Karpas-422 (cell line): ENCODE results near the gene AMER3. TPM values are rescaled to one million over a fixed set of nuclear protein-coding genes. Genes with fewer than 3 reads are reported as not detected.

Source experiments
- DNase-seq: peaks from one replicate; pipeline ENCODE4 v3.0.0-alpha.2; 2015
- H2AFZ ChIP-seq: fragments of 200-600 bp; sonication (generic); 2 replicates; pipeline ENCODE4 v1.6.1; 2014; ENCODE audit warnings: antibody characterized with exemption, low read length, mixed read lengths
- H3K27ac ChIP-seq: fragments of 200-600 bp; sonication (generic); 2 replicates; pipeline ENCODE4 v1.5.1; 2014; ENCODE audit warnings: mild to moderate bottlenecking, low read length, moderate library complexity
- H3K27me3 ChIP-seq: fragments of 200-600 bp; sonication (generic); 2 replicates; pipeline ENCODE4 v1.6.1; 2014; ENCODE audit warnings: low read length, mixed read lengths
- H3K36me3 ChIP-seq: fragments of 200-600 bp; sonication (generic); 2 replicates; pipeline ENCODE4 v1.6.1; 2014; ENCODE audit warnings: low read length, mixed read lengths; ENCODE audit not compliant: insufficient read depth
- H3K4me1 ChIP-seq: fragments of 200-600 bp; sonication (generic); 2 replicates; pipeline ENCODE4 v1.6.1; 2014; ENCODE audit warnings: mild to moderate bottlenecking, low read length, mixed read lengths
- H3K4me2 ChIP-seq: fragments of 200-600 bp; sonication (generic); 2 replicates; pipeline ENCODE4 v1.6.1; 2014; ENCODE audit warnings: low read length, low read depth, mild to moderate bottlenecking; ENCODE audit not compliant: poor library complexity, severe bottlenecking
- H3K4me3 ChIP-seq: fragments of 200-600 bp; sonication (generic); 2 replicates; pipeline ENCODE4 v1.5.1; 2014; ENCODE audit warnings: mild to moderate bottlenecking, antibody characterized with exemption, low read length, mixed read lengths
- H3K79me2 ChIP-seq: fragments of 200-600 bp; sonication (generic); 2 replicates; pipeline ENCODE4 v1.6.1; 2014; ENCODE audit warnings: mild to moderate bottlenecking, low read length, mixed read lengths
- H3K9ac ChIP-seq: fragments of 200-600 bp; sonication (generic); 2 replicates; pipeline ENCODE4 v1.6.0; 2014; ENCODE audit warnings: low read length
- H3K9me2 ChIP-seq: fragments of 200-600 bp; sonication (generic), shearing (Covaris generic); replicated peaks from 2 replicates; pipeline ENCODE4 v1.6.0; 2014; ENCODE audit warnings: mild to moderate bottlenecking, low read length, moderate library complexity; ENCODE audit not compliant: insufficient read depth
- H3K9me3 ChIP-seq: fragments of 300-700, 200-600 bp; sonication (generic); 2 replicates; pipeline ENCODE4 v1.6.1; 2014; ENCODE audit warnings: low read length, mixed read lengths
- H4K20me1 ChIP-seq: fragments of 200-600 bp; sonication (generic); 2 replicates; pipeline ENCODE4 v1.6.1; 2014; ENCODE audit warnings: mild to moderate bottlenecking, antibody characterized with exemption, low read length, low read depth; ENCODE audit not compliant: insufficient read depth
- total RNA-seq: library from RNA; depleted of rRNA; stranded (reverse); fragments of >200 nt; shearing (Covaris generic); gene quantifications from 2 replicates; pipeline ENCODE4 v1.2.3, GENCODE V29; 2014; ENCODE audit warnings: low replicate concordance

The AMER3 gene
- total RNA-seq, 1 experiment from 2014 or later, result not detected

DNA sequence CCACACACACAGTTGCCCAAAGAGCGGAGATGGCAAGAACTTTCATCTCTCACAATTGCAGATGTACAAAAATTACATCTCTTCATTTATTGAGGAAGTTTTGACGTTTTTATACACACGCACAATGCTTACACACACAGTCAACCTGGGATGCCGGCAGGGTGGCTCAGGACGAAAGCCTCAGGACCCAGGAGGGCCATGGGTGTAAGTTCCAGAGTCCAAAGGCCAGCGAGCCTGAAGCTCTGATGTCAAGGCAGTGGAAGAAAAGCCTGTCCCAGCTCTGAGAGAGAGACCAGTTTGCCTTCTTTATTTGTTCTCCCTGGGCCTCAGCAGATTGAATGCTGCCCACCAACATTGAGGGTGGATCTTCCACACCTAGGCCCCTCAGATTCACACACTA lies 10.1 kb downstream of the AMER3 start:
- H3K4me2 ChIP-seq, result no peak overlapping the region
- H3K9ac ChIP-seq, result no peak overlapping the region
- no peak overlapping the region for H3K4me3 ChIP-seq
- H4K20me1 ChIP-seq, result no peaks in the 10 kb centered on the region
- no peaks in the 10 kb centered on the region for H3K4me1 ChIP-seq
- DNase-seq, result no peak
- H2AFZ ChIP-seq, result no peak overlapping the region
- no peak overlapping the region for H3K27ac ChIP-seq
- H3K9me2 ChIP-seq, result no peaks in the 10 kb centered on the region
- no peaks in the 10 kb centered on the region for H3K79me2 ChIP-seq
- no peaks in the 10 kb centered on the region for H3K9me3 ChIP-seq
- H3K36me3 ChIP-seq, result no peaks in the 10 kb centered on the region
- H3K27me3 ChIP-seq, result no peaks in the 10 kb centered on the region

DNA sequence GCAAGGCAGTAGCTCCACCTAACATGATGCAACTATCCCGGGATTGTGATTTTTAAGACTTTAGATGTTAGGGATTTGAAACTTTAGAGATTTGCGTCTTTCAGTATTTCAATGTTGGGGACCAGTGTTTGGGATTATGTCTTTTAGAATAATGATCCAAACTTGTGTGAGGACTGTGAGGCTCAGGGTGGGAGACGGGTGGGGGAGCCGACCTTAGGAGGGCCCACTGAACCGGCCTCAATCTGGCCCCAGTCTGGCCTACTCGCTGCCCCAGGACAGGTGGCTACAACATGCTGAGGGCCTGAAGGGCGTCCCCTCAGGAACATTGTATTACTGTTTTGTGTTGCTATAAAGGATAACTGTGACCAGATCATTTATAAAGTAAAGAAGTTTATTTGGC lies 10.7 kb downstream of the AMER3 start:
- no peak overlapping the region for H3K9ac ChIP-seq
- H3K27me3 ChIP-seq, result no peaks in the 10 kb centered on the region

DNA sequence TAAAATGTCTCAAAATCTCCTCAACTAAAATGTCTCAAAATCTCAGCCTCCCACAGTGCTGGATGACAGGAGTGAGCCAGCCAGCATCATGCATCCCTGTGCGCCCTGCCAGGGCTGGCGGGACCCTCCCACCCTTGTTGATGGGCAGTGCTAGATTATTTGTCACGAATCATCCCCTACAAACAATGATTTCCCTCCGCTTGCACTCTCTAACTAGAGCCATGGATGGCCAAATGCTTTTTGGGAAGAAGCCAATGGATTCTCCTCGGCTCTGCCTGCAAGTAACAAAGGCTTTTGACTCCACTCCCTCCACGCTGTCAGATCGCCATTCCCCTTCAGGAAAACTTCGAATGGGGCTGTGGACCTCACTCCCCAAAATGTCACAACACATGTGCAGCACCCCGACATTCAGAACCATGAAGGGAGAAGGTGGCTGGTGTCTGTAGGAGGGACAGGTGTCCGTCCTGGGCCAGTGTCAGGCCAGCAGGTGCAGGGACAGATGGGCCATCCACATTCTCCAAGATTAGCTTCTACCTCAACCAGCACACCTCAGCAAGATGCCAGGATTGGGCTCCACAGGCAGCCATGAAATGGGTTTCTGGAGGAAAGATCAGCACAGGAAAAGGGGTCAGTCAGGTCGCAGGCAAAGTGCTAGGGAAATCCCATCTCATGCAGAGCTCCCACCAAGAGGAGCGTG lies 11.5 kb downstream of the AMER3 start:
- no peak overlapping the region for H3K4me2 ChIP-seq
- H3K9me2 ChIP-seq, result no peaks in the 10 kb centered on the region
- no peak overlapping the region for H3K9ac ChIP-seq
- H3K9me3 ChIP-seq, result no peaks in the 10 kb centered on the region
- no peak overlapping the region for H2AFZ ChIP-seq
- H3K36me3 ChIP-seq, result no peaks in the 10 kb centered on the region
- H3K4me3 ChIP-seq, result no peak overlapping the region
- no peaks in the 10 kb centered on the region for H4K20me1 ChIP-seq
- no peak overlapping the region for H3K27ac ChIP-seq
- H3K27me3 ChIP-seq, result no peaks in the 10 kb centered on the region
- H3K79me2 ChIP-seq, result no peaks in the 10 kb centered on the region
- no peak for DNase-seq
- no peaks in the 10 kb centered on the region for H3K4me1 ChIP-seq

More for the DNA sequence above, 10.7 kb downstream of the AMER3 start:
- no peaks in the 10 kb centered on the region for H3K36me3 ChIP-seq
- H4K20me1 ChIP-seq, result no peaks in the 10 kb centered on the region
- H3K27ac ChIP-seq, result no peak overlapping the region
- H3K4me1 ChIP-seq, result no peaks in the 10 kb centered on the region
- H3K79me2 ChIP-seq, result no peaks in the 10 kb centered on the region
- no peaks in the 10 kb centered on the region for H3K9me3 ChIP-seq
- H3K4me2 ChIP-seq, result no peak overlapping the region
- no peaks in the 10 kb centered on the region for H3K9me2 ChIP-seq
- no peak overlapping the region for H3K4me3 ChIP-seq
- DNase-seq, result no peak
- H2AFZ ChIP-seq, result no peak overlapping the region

DNA sequence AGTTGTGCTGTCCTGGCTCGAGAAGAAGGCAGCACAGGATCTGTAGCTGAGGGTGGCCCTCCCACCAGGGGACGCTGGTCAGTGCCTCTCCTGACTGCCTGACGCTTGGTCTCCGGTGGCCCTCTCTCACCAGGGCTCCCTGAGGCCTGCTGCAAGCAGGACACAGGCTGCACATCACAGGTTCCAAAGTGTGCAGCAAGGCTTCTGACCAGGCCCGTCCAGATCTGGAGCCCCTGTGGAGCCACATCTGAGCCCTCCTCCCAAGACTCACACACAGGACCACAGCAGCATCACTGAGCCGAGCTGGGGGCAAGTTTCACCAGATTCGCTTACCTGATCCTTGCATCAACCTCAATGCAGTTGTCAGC lies 12.1 kb downstream of the AMER3 start:
- H3K36me3 ChIP-seq, result no peaks in the 10 kb centered on the region
- no peak overlapping the region for H3K27ac ChIP-seq
- H4K20me1 ChIP-seq, result no peaks in the 10 kb centered on the region
- H3K4me1 ChIP-seq, result no peaks in the 10 kb centered on the region
- no peaks in the 10 kb centered on the region for H3K27me3 ChIP-seq
- H2AFZ ChIP-seq, result no peak overlapping the region
- DNase-seq, result no peak
- no peak overlapping the region for H3K4me2 ChIP-seq
- no peaks in the 10 kb centered on the region for H3K79me2 ChIP-seq
- H3K9me2 ChIP-seq, result no peaks in the 10 kb centered on the region
- no peaks in the 10 kb centered on the region for H3K9me3 ChIP-seq
- H3K4me3 ChIP-seq, result no peak overlapping the region
- no peak overlapping the region for H3K9ac ChIP-seq

DNA sequence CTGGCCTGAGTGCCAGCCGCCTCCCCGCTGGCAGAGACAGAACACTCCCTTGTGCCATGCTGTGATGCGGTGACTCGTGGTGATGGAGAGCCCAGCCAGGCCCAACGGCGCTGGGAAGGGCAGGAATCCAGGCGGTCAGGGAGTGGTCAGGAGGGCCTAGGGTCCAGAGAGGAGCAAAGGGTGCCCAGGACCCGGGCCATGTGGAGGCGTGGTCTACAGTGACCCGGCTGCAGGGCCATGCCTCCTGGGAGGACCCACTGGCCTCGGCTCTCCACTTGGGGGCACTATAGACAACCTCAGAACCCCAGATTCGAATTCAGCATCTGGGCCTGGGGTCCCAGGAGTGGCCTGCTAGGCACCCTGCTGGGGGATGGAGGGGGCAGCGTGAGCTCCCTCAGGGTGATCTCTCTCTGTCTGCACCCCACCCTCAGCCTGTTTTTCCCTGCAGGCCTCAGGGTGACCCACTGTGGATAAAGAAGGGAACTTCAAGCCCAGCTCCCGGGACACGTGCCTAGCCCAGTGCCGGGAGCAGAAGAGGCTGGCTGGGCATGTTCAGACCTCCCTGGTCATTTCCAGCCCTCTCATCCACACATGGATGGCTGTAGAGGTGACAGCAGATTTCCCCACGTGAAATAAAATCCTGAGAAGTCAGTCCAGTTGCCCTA lies 13.0 kb downstream of the AMER3 start:
- Histone ChIP-seq H3K9ac (no peak overlapping the region), H3K27me3 (no peaks in the 10 kb centered on the region), H4K20me1 (no peaks in the 10 kb centered on the region), H3K4me3 (no peak overlapping the region), H3K9me3 (no peaks in the 10 kb centered on the region), H3K79me2 (no peaks in the 10 kb centered on the region), H3K9me2 (no peaks in the 10 kb centered on the region), H2AFZ (no peak overlapping the region), H3K4me1 (no peaks in the 10 kb centered on the region), H3K4me2 (no peak overlapping the region), H3K27ac (no peak overlapping the region), H3K36me3 (no peaks in the 10 kb centered on the region)
- DNase-seq, result peak; percentile 55

DNA sequence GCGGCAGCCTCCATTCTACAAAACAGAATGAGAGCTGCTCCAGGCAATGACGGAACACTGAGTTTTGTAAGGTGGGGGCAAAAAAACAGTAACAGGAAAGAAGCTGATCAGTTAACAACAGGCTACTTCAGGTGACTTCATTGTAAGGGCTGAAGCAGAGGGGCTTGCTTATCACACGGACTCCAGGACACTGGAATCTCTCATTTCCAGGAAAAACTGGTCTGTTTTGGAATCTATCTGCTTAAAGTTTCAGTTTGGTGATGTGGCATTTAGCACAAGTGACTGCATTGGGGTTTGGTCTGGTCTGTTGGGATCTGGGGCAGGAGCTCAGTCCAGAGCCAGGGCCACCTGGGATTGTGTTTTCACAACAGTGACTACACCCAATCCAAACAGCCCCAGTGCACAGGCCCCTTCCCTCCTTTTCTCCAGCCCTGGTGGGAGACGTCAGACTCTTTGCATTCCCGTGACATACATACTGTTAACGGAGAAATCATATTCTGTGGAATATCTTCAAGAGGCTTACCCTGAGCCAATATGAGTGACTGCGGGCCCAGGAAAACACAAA lies 14.1 kb downstream of the AMER3 start:
- Histone ChIP-seq H3K4me2 (no peak overlapping the region), H3K79me2 (no peaks in the 10 kb centered on the region), H3K36me3 (no peaks in the 10 kb centered on the region), H3K27ac (no peak overlapping the region), H4K20me1 (no peaks in the 10 kb centered on the region), H2AFZ (no peak overlapping the region), H3K9ac (no peak overlapping the region), H3K9me3 (no peaks in the 10 kb centered on the region), H3K4me1 (no peaks in the 10 kb centered on the region), H3K4me3 (no peak overlapping the region), H3K9me2 (no peaks in the 10 kb centered on the region), H3K27me3 (no peaks in the 10 kb centered on the region)
- no peak for DNase-seq

DNA sequence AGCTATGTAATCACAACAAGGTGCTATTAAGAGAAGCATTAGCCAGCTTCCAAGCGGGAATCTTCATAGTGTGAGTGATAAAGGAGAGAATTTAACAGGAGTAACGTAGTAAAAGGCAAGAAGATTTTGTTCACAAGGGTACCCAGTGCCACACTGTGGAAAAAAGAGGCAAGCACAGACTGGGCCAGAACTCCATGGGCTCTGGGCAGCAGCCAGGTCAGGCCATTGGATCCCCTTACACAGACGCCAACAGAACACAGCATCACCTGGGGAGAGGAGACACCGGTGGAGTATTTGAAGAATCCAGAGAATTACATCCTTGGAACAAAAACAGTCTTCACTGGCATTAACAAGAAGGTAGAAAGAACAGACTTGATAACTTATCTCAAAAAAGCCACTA lies 21.2 kb downstream of the AMER3 start:
- H3K27ac ChIP-seq, result no peak overlapping the region
- no peak overlapping the region for H3K9ac ChIP-seq
- H3K4me3 ChIP-seq, result no peak overlapping the region
- H3K9me3 ChIP-seq, result no peaks in the 10 kb centered on the region
- no peaks in the 10 kb centered on the region for H3K9me2 ChIP-seq
- no peaks in the 10 kb centered on the region for H3K79me2 ChIP-seq
- no peak overlapping the region for H3K4me2 ChIP-seq
- no peaks in the 10 kb centered on the region for H3K27me3 ChIP-seq
- H4K20me1 ChIP-seq, result no peaks in the 10 kb centered on the region
- H3K36me3 ChIP-seq, result no peaks in the 10 kb centered on the region
- no peaks in the 10 kb centered on the region for H3K4me1 ChIP-seq
- no peak for DNase-seq
- no peak overlapping the region for H2AFZ ChIP-seq

DNA sequence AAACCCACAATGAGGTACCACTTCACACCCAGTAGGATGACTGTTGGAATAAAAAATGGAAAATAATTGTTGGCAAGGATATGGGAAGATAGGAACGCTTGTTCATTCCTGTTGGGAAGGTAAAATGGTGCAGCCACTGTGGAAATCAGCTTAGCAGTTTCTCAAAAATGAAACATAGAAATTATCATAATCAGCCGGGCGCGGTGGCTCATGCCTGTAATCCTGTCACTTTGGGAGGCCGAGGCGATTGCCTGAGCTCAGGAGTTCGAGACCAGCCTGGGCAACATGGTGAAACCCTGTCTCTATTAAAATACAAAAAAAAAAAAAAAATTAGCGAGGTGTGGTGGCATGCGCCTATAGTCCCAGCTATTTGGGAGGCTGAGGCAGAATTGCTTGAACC lies 23.4 kb downstream of the AMER3 start:
- H3K27ac ChIP-seq, result no peak overlapping the region
- no peak overlapping the region for H2AFZ ChIP-seq
- no peak overlapping the region for H3K4me2 ChIP-seq
- no peak for DNase-seq
- no peak overlapping the region for H3K4me3 ChIP-seq
- no peaks in the 10 kb centered on the region for H3K79me2 ChIP-seq
- H3K36me3 ChIP-seq, result no peaks in the 10 kb centered on the region
- H3K9ac ChIP-seq, result no peak overlapping the region
- no peaks in the 10 kb centered on the region for H3K9me3 ChIP-seq
- H4K20me1 ChIP-seq, result no peaks in the 10 kb centered on the region
- no peaks in the 10 kb centered on the region for H3K27me3 ChIP-seq
- no peaks in the 10 kb centered on the region for H3K9me2 ChIP-seq
- H3K4me1 ChIP-seq, result no peaks in the 10 kb centered on the region
